KMS-11 (cell line): ENCODE data around the gene SEMG2.

Experiments
- H2AFZ ChIP-seq: fragments of 200-600 bp; sonication (generic); 2 replicates; pipeline ENCODE4 v1.6.1; 2016; ENCODE audit warnings: antibody characterized with exemption, mixed run types, low read depth
- H3K27ac ChIP-seq: fragments of 200-600 bp; sonication (generic); 2 replicates; pipeline ENCODE4 v1.6.1; 2016; ENCODE audit warnings: mild to moderate bottlenecking, mixed run types
- H3K27me3 ChIP-seq: fragments of 200-600 bp; sonication (generic); 2 replicates; pipeline ENCODE4 v1.6.1; 2017; ENCODE audit warnings: mild to moderate bottlenecking, low read depth, mixed run types, moderate library complexity; ENCODE audit not compliant: insufficient read depth
- H3K36me3 ChIP-seq: fragments of 200-600 bp; sonication (generic); 2 replicates; pipeline ENCODE4 v1.6.1; 2017; ENCODE audit warnings: mild to moderate bottlenecking, mixed run types; ENCODE audit not compliant: insufficient read depth
- H3K4me1 ChIP-seq: fragments of 200-600 bp; sonication (generic); 2 replicates; pipeline ENCODE4 v1.6.1; 2016; ENCODE audit warnings: mild to moderate bottlenecking, low read depth, mixed run types; ENCODE audit not compliant: poor library complexity, severe bottlenecking
- H3K4me2 ChIP-seq: fragments of 200-600 bp; sonication (generic); 2 replicates; pipeline ENCODE4 v1.7.0; 2016; ENCODE audit warnings: mild to moderate bottlenecking, mixed run types
- H3K4me3 ChIP-seq: fragments of 200-600 bp; sonication (generic); IDR thresholded peaks from 2 replicates; pipeline ENCODE4 v1.6.1; 2017; ENCODE audit warnings: low read depth, low read length, mixed read lengths; ENCODE audit not compliant: insufficient read depth
- H3K79me2 ChIP-seq: fragments of 200-600 bp; sonication (generic); 2 replicates; pipeline ENCODE4 v1.6.1; 2016; ENCODE audit warnings: low read depth, mixed run types; ENCODE audit not compliant: insufficient read depth
- H3K9ac ChIP-seq: fragments of 200-600 bp; sonication (generic); 2 replicates; pipeline ENCODE4 v1.6.1; 2016; ENCODE audit warnings: mild to moderate bottlenecking, mixed run types
- H4K20me1 ChIP-seq: fragments of 200-600 bp; sonication (generic); 2 replicates; pipeline ENCODE4 v1.6.1; 2016; ENCODE audit warnings: mild to moderate bottlenecking, mixed run types; ENCODE audit not compliant: insufficient read depth
- CTCF ChIP-seq: fragments of 200-600 bp; sonication (generic); conservative IDR thresholded peaks from 2 replicates; pipeline ENCODE4 v1.6.1; 2017; ENCODE audit warnings: low read depth, mild to moderate bottlenecking, antibody characterized with exemption, low read length, moderate library complexity, mixed read lengths

SEMG2 gene

GRCh38 chr20:45230631-45231030, 9.5 kb downstream of the SEMG2 start:
- H2AFZ ChIP-seq, result no peak overlapping the region
- H3K4me2 ChIP-seq, result no peak overlapping the region
- no peak overlapping the region for H3K9ac ChIP-seq
- no peak overlapping the region for H3K4me3 ChIP-seq
- H4K20me1 ChIP-seq, result no peaks in the 10 kb centered on the region
- no peak overlapping the region for H3K27ac ChIP-seq
- H3K36me3 ChIP-seq, result no peaks in the 10 kb centered on the region
- no peaks in the 10 kb centered on the region for H3K4me1 ChIP-seq
- no peaks in the 10 kb centered on the region for H3K79me2 ChIP-seq
- no peaks in the 10 kb centered on the region for H3K27me3 ChIP-seq
- no peak for TF ChIP-seq CTCF

GRCh38 chr20:45235995-45236394, 14.8 kb downstream of the SEMG2 start:
- H2AFZ ChIP-seq, result no peak overlapping the region
- peak; percentile 66 for TF ChIP-seq CTCF

GRCh38 chr20:45238139-45238538, 17.0 kb downstream of the SEMG2 start:
- no peak overlapping the region for H3K4me3 ChIP-seq
- no peaks in the 10 kb centered on the region for H3K79me2 ChIP-seq

More at GRCh38 chr20:45235995-45236394, 14.8 kb downstream of the SEMG2 start:
- Histone ChIP-seq H4K20me1 (no peaks in the 10 kb centered on the region), H3K36me3 (no peaks in the 10 kb centered on the region), H3K79me2 (no peaks in the 10 kb centered on the region), H3K9ac (no peak overlapping the region), H3K4me3 (no peak overlapping the region), H3K27me3 (no peaks in the 10 kb centered on the region), H3K4me2 (no peak overlapping the region), H3K27ac (no peak overlapping the region), H3K4me1 (no peaks in the 10 kb centered on the region)

GRCh38 chr20:45246109-45246508, 24.9 kb downstream of the SEMG2 start:
- TF ChIP-seq CTCF, result no peak
- H2AFZ ChIP-seq, result no peak overlapping the region
- H3K79me2 ChIP-seq, result no peaks in the 10 kb centered on the region
- H3K9ac ChIP-seq, result no peak overlapping the region
- H3K36me3 ChIP-seq, result no peaks in the 10 kb centered on the region
- H4K20me1 ChIP-seq, result no peaks in the 10 kb centered on the region
- no peaks in the 10 kb centered on the region for H3K27me3 ChIP-seq
- H3K4me1 ChIP-seq, result no peaks in the 10 kb centered on the region
- H3K4me2 ChIP-seq, result no peak overlapping the region
- no peak overlapping the region for H3K27ac ChIP-seq
- H3K4me3 ChIP-seq, result no peak overlapping the region

More at GRCh38 chr20:45238139-45238538, 17.0 kb downstream of the SEMG2 start:
- H4K20me1 ChIP-seq, result no peaks in the 10 kb centered on the region
- no peak overlapping the region for H3K4me2 ChIP-seq
- no peaks in the 10 kb centered on the region for H3K4me1 ChIP-seq
- no peaks in the 10 kb centered on the region for H3K36me3 ChIP-seq
- H2AFZ ChIP-seq, result no peak overlapping the region
- H3K27me3 ChIP-seq, result no peaks in the 10 kb centered on the region
- no peak overlapping the region for H3K27ac ChIP-seq
- TF ChIP-seq CTCF, result no peak
- H3K9ac ChIP-seq, result no peak overlapping the region
